ENCODE results near the gene MLKL. TPM values are rescaled to one million over a fixed set of nuclear protein-coding genes. Genes with fewer than 3 reads are reported as not detected.

MLKL gene
- total and polyA plus RNA-seq, 2 of the 13 experiments (the other 11 are each of a cell fraction or from before 2014, with no cell fraction given) = 6.4 to 10.7 TPM

GRCh38 chr16:74695450-74696422, 4.9 kb downstream of the MLKL start (continued):
- TF ChIP-seq STAT6 (CRISPR knock-in tag; IDR thresholded peaks at IDR 0.05; ENCODE audit: borderline replicate concordance) (no peak), MYNN (CRISPR knock-in tag; IDR thresholded peaks at IDR 0.05; ENCODE audit: low read depth) (peak; percentile 64; the same call in 1 of the 2 replicates), ZNF512 (CRISPR knock-in tag; IDR thresholded peaks at IDR 0.05) (no peak), ZNF530 (CRISPR knock-in tag; IDR thresholded peaks at IDR 0.05; ENCODE audit: low read depth) (no peak), NKX3-1 (CRISPR knock-in tag; IDR thresholded peaks at IDR 0.05) (no peak), ARID5B (CRISPR knock-in tag; IDR thresholded peaks at IDR 0.05) (peak; percentile 57), ZNF101 (CRISPR knock-in tag; IDR thresholded peaks at IDR 0.05; ENCODE audit: borderline replicate concordance, low read depth) (no peak), DNMT3B (CRISPR knock-in tag; conservative IDR thresholded peaks at IDR 0.05) (no peak), MIXL1 (CRISPR knock-in tag; IDR thresholded peaks at IDR 0.05) (peak; percentile 91), CSRNP1 (CRISPR knock-in tag; IDR thresholded peaks at IDR 0.05) (peak; percentile 63; the same call in 1 of the 2 replicates), KMT2B (CRISPR knock-in tag; IDR thresholded peaks at IDR 0.05) (peak; percentile 75), ZBTB38 (CRISPR knock-in tag; IDR thresholded peaks at IDR 0.05) (peak; percentile 88), ZNF460 (CRISPR knock-in tag; IDR thresholded peaks at IDR 0.05; ENCODE audit: borderline replicate concordance) (no peak), WIZ (CRISPR knock-in tag; IDR thresholded peaks at IDR 0.05) (no peak), ZNF629 (CRISPR knock-in tag; conservative IDR thresholded peaks at IDR 0.05) (no peak), ETS1 (CRISPR knock-in tag; IDR thresholded peaks at IDR 0.05) (no peak), ZNF501 (CRISPR knock-in tag; IDR thresholded peaks at IDR 0.05) (peak; percentile 54)

All from HepG2 (cell line).